ENCODE data around the gene CCDC57.

CCDC57 gene

GRCh38 chr17:82221341-82221902 is 8.8 kb upstream of the CCDC57 start:
- H3K27ac ChIP-seq (ENCODE audit: low read length): no peak overlapping the region
- no peak overlapping the region for H2AFZ ChIP-seq (ENCODE audit: low read depth, low read length)
- H3K4me1 ChIP-seq (ENCODE audit: low read length): peaks cover 14% of the 10 kb centered on the region
- no peaks in the 10 kb centered on the region for H3K9me3 ChIP-seq (ENCODE audit: insufficient read depth, low read length)
- no peaks in the 10 kb centered on the region for H3K36me3 ChIP-seq (replicated peaks; ENCODE audit: low read depth, low read length)
- no peaks in the 10 kb centered on the region for H3K79me2 ChIP-seq (ENCODE audit: low read length)
- TF ChIP-seq EZH2phosphoT487 (IDR thresholded peaks at IDR 0.05; ENCODE audit: low read depth): no peak
- TF ChIP-seq, protein P1, sequence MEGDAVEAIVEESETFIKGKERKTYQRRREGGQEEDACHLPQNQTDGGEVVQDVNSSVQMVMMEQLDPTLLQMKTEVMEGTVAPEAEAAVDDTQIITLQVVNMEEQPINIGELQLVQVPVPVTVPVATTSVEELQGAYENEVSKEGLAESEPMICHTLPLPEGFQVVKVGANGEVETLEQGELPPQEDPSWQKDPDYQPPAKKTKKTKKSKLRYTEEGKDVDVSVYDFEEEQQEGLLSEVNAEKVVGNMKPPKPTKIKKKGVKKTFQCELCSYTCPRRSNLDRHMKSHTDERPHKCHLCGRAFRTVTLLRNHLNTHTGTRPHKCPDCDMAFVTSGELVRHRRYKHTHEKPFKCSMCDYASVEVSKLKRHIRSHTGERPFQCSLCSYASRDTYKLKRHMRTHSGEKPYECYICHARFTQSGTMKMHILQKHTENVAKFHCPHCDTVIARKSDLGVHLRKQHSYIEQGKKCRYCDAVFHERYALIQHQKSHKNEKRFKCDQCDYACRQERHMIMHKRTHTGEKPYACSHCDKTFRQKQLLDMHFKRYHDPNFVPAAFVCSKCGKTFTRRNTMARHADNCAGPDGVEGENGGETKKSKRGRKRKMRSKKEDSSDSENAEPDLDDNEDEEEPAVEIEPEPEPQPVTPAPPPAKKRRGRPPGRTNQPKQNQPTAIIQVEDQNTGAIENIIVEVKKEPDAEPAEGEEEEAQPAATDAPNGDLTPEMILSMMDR (IDR thresholded peaks at IDR 0.05; ENCODE audit: low read depth, low read length): no peak
- H3K27me3 ChIP-seq (ENCODE audit: low read depth, low read length): no peaks in the 10 kb centered on the region
- H3K4me3 ChIP-seq (ENCODE audit: low read length): no peak overlapping the region
- no peaks in the 10 kb centered on the region for H4K20me1 ChIP-seq (ENCODE audit: insufficient read depth, low read length)
- no peak overlapping the region for H3K9ac ChIP-seq (ENCODE audit: low read length)
- no peak overlapping the region for H3K4me2 ChIP-seq (ENCODE audit: low read length)

GRCh38 chr17:82219753-82220709 is 7.4 kb upstream of the CCDC57 start:
- TF ChIP-seq EZH2phosphoT487 (IDR thresholded peaks at IDR 0.05; ENCODE audit: low read depth): no peak
- TF ChIP-seq, protein P1 (IDR thresholded peaks at IDR 0.05; ENCODE audit: low read depth, low read length): no peak
- Histone ChIP-seq H3K4me1 (ENCODE audit: low read length) (peaks cover 28% of the 10 kb centered on the region), H3K27me3 (ENCODE audit: low read depth, low read length) (no peaks in the 10 kb centered on the region), H3K9ac (ENCODE audit: low read length) (no peak overlapping the region), H3K4me3 (ENCODE audit: low read length) (no peak overlapping the region), H4K20me1 (ENCODE audit: insufficient read depth, low read length) (no peaks in the 10 kb centered on the region), H3K9me3 (ENCODE audit: insufficient read depth, low read length) (no peaks in the 10 kb centered on the region), H3K36me3 (replicated peaks; ENCODE audit: low read depth, low read length) (no peaks in the 10 kb centered on the region), H3K27ac (ENCODE audit: low read length) (no peak overlapping the region), H2AFZ (ENCODE audit: low read depth, low read length) (no peak overlapping the region), H3K79me2 (ENCODE audit: low read length) (no peaks in the 10 kb centered on the region), H3K4me2 (ENCODE audit: low read length) (no peak overlapping the region)

GRCh38 chr17:82219083-82219482 is 6.4 kb upstream of the CCDC57 start:
- Histone ChIP-seq H2AFZ (ENCODE audit: low read depth, low read length) (no peak overlapping the region), H4K20me1 (ENCODE audit: insufficient read depth, low read length) (no peaks in the 10 kb centered on the region), H3K27ac (ENCODE audit: low read length) (no peak overlapping the region), H3K4me3 (ENCODE audit: low read length) (no peak overlapping the region), H3K9me3 (ENCODE audit: insufficient read depth, low read length) (no peaks in the 10 kb centered on the region), H3K27me3 (ENCODE audit: low read depth, low read length) (no peaks in the 10 kb centered on the region), H3K4me2 (ENCODE audit: low read length) (no peak overlapping the region), H3K79me2 (ENCODE audit: low read length) (no peaks in the 10 kb centered on the region), H3K36me3 (replicated peaks; ENCODE audit: low read depth, low read length) (no peaks in the 10 kb centered on the region), H3K9ac (ENCODE audit: low read length) (no peak overlapping the region), H3K4me1 (ENCODE audit: low read length) (peaks cover 31% of the 10 kb centered on the region)
- no peak for TF ChIP-seq EZH2phosphoT487 (IDR thresholded peaks at IDR 0.05; ENCODE audit: low read depth)
- TF ChIP-seq, protein P1 (IDR thresholded peaks at IDR 0.05; ENCODE audit: low read depth, low read length): no peak

- H2AFZ ChIP-seq (ENCODE audit: low read depth, low read length): no peak overlapping the region
- no peaks in the 10 kb centered on the region for H3K79me2 ChIP-seq (ENCODE audit: low read length)
- no peaks in the 10 kb centered on the region for H4K20me1 ChIP-seq (ENCODE audit: insufficient read depth, low read length)
- H3K4me3 ChIP-seq (ENCODE audit: low read length): no peak overlapping the region
- H3K9ac ChIP-seq (ENCODE audit: low read length): no peak overlapping the region
- no peak overlapping the region for H3K27ac ChIP-seq (ENCODE audit: low read length)
- no peaks in the 10 kb centered on the region for H3K36me3 ChIP-seq (replicated peaks; ENCODE audit: low read depth, low read length)
- no peaks in the 10 kb centered on the region for H3K27me3 ChIP-seq (ENCODE audit: low read depth, low read length)
- peaks cover 31% of the 10 kb centered on the region for H3K4me1 ChIP-seq (ENCODE audit: low read length)
- H3K4me2 ChIP-seq (ENCODE audit: low read length): no peak overlapping the region
- TF ChIP-seq, protein P1 (IDR thresholded peaks at IDR 0.05; ENCODE audit: low read depth, low read length): no peak
- no peak for TF ChIP-seq EZH2phosphoT487 (IDR thresholded peaks at IDR 0.05; ENCODE audit: low read depth)
- H3K9me3 ChIP-seq (ENCODE audit: insufficient read depth, low read length): no peaks in the 10 kb centered on the region
Observed at GRCh38 chr17:82218349-82219075, 5.9 kb upstream of the CCDC57 start.

All from OCI-LY3 (cell line).